Right lobe of liver (tissue), 6 donors: ENCODE results near the gene DIS3L2. TPM values are rescaled to one million over a fixed set of nuclear protein-coding genes. Genes with fewer than 3 reads are reported as not detected.
"Not testable (repeated sequence)": the region's sequence is repeated elsewhere in the genome, so short reads cannot be mapped to it uniquely, and the experiment has no call there.

Experiments used
- ATAC-seq, 4 donors: fragments of 200-7000 bp; cut with Tn5 transposase; one replicate each; pipeline ENCODE4 v1.9.1; 2020; ENCODE audit warnings: mild to moderate bottlenecking in 4 of 4, moderate library complexity in 4 of 4
- DNase-seq, 3 donors: peaks; one replicate each; pipeline ENCODE4 v3.0.0-alpha.2; 2020
- H3K27ac ChIP-seq, 3 donors: fragments of 200-600 bp; one replicate each; pipeline ENCODE4 v1.8.0; 2022
- H3K27me3 ChIP-seq, 2 donors: fragments of 200-600 bp; one replicate each; pipeline ENCODE4 v1.8.0; 2022
- H3K36me3 ChIP-seq, 4 donors: fragments of 200-600 bp; sonication (generic) in 1 of 4; one replicate each; pipeline versions ENCODE4 v1.5.1 to v1.8.0; 2017 to 2022; ENCODE audit warnings: control low read depth in 1 of 4
- H3K4me1 ChIP-seq, 4 donors: fragments of 200-600 bp; sonication (generic) in 1 of 4; one replicate each; pipeline versions ENCODE4 v1.5.1 to v1.8.0; 2017 to 2022; ENCODE audit warnings: control low read depth in 1 of 4
- H3K4me3 ChIP-seq, 3 donors: fragments of 200-600 bp; one replicate each; pipeline ENCODE4 v1.8.0; 2022
- H3K9me3 ChIP-seq, 4 donors: fragments of 200-600 bp; sonication (generic) in 1 of 4; one replicate each; pipeline versions ENCODE4 v1.5.1 to v1.8.0; 2017 to 2022; ENCODE audit warnings: control low read depth in 1 of 4
- POLR2A ChIP-seq: fragments of 450-650 bp; IDR thresholded peaks from one replicate; pipeline ENCODE4 v1.6.1; 2017; ENCODE audit warnings: antibody characterized with exemption, mild to moderate bottlenecking
- WGBS: methylation state at CpG from one replicate; pipeline ENCODE4 v1.1.6; 2018; ENCODE audit warnings: low coverage, low lambda C conversion rate; ENCODE audit not compliant: insufficient coverage; ENCODE audit errors: missing lambda C conversion rate; 5-methylcytosine and 5-hydroxymethylcytosine counted together
- intact Hi-C, 2 donors: fragments of 100-400 bp; cut with DNase I; formaldehyde crosslinking; loops; one replicate each; pipeline versions ENCODE4 v1.11.2 to v1.14.1; 2022
- total RNA-seq, 6 experiments: library from RNA; depleted of rRNA in 2 of 6; stranded (reverse); fragments of >200 nt in 2 of 6; fragmentation: NEBNext Ultra II Directional in 3 of 6; extraction: Animal tissue kit (Norgen Biotek cat#: 25700) in 3 of 6; gene quantifications; one replicate each; pipeline versions ENCODE4 v1.1.0 to v1.2.4, GENCODE V29; 2016 to 2023
- TF ChIP-seq, protein P1 (sequence below), 4 donors: fragments of 200-600 bp in 3 of 4; fragments of 450-650 bp in 1 of 4; IDR thresholded peaks; one replicate each; pipeline versions ENCODE4 v1.5.1 to v1.8.0; 2016 to 2022; ENCODE audit warnings: antibody characterized with exemption in 4 of 4, mild to moderate bottlenecking in 2 of 4
- donor health status: DM: no; HTN: yes; CAD: no.
- donor health status: DM: no; HTN: no; CAD: no.
- donor health status: DM: no; HTN: no; CAD: no.
- donor health status: DM: no; HTN: yes; CAD: no.
- donor health status: DM: no; HTN: yes; CAD: no.

DIS3L2 gene
- total RNA-seq, 6 experiments from 2014 or later: 8.1 to 22.3 (median 16.7) TPM

GRCh38 chr2:232335859-232336215 is 374.3 kb downstream of the DIS3L2 start:
- Histone ChIP-seq H3K27ac (no peak overlapping the region), H3K36me3 (no peaks in the 10 kb centered on the region), H3K9me3 (no peaks in the 10 kb centered on the region), H3K4me1 (no peaks in the 10 kb centered on the region), H3K27me3 (no peaks in the 10 kb centered on the region), H3K4me3 (no peak overlapping the region)
- ATAC-seq (no peak), DNase-seq (no peak)
- WGBS: 86% methylated on average over 1 of the region's 4 CpGs
- TF ChIP-seq, protein P1, sequence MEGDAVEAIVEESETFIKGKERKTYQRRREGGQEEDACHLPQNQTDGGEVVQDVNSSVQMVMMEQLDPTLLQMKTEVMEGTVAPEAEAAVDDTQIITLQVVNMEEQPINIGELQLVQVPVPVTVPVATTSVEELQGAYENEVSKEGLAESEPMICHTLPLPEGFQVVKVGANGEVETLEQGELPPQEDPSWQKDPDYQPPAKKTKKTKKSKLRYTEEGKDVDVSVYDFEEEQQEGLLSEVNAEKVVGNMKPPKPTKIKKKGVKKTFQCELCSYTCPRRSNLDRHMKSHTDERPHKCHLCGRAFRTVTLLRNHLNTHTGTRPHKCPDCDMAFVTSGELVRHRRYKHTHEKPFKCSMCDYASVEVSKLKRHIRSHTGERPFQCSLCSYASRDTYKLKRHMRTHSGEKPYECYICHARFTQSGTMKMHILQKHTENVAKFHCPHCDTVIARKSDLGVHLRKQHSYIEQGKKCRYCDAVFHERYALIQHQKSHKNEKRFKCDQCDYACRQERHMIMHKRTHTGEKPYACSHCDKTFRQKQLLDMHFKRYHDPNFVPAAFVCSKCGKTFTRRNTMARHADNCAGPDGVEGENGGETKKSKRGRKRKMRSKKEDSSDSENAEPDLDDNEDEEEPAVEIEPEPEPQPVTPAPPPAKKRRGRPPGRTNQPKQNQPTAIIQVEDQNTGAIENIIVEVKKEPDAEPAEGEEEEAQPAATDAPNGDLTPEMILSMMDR (IDR thresholded peaks at IDR 0.05): no peak
- TF ChIP-seq POLR2A: no peak
- intact Hi-C loops: no loop called here

DNA sequence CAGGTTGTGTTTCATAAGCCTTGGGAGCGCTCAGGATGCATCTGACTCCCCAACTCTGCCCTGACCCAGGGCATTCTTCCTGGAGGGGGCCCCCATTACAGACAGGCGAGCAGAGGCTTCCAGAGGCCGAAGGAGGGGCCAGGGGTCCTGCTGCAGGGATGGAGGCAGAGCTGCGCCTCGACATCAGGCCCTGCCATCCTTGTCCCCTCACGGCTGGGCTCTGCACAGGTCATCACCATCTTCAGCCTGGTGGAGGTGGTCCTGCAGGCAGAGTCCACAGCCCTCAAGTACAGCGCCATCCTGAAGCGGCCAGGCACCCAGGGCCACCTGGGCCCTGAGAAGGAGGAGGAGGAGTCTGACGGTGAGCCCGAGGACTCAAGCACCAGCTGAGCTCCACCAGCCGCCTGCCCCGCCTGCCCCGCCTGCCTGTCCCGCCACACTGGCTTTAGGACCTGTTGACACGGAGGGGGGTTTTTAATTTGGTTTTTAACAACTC is 374.8 kb downstream of the DIS3L2 start:
- no peaks in the 10 kb centered on the region for H3K9me3 ChIP-seq
- H3K36me3 ChIP-seq: no peaks in the 10 kb centered on the region
- no peaks in the 10 kb centered on the region for H3K4me1 ChIP-seq
- TF ChIP-seq, protein P1 (IDR thresholded peaks at IDR 0.05): no peak
- TF ChIP-seq POLR2A: no peak
- no peak overlapping the region for H3K27ac ChIP-seq
- WGBS: 95% methylated on average over 5 of the region's 15 CpGs
- DNase-seq (peak in 2 of 3 donors; percentile 36 to 43), ATAC-seq (no peak)
- intact Hi-C loops: no loop called here
- no peak overlapping the region for H3K4me3 ChIP-seq
- no peaks in the 10 kb centered on the region for H3K27me3 ChIP-seq

DNA sequence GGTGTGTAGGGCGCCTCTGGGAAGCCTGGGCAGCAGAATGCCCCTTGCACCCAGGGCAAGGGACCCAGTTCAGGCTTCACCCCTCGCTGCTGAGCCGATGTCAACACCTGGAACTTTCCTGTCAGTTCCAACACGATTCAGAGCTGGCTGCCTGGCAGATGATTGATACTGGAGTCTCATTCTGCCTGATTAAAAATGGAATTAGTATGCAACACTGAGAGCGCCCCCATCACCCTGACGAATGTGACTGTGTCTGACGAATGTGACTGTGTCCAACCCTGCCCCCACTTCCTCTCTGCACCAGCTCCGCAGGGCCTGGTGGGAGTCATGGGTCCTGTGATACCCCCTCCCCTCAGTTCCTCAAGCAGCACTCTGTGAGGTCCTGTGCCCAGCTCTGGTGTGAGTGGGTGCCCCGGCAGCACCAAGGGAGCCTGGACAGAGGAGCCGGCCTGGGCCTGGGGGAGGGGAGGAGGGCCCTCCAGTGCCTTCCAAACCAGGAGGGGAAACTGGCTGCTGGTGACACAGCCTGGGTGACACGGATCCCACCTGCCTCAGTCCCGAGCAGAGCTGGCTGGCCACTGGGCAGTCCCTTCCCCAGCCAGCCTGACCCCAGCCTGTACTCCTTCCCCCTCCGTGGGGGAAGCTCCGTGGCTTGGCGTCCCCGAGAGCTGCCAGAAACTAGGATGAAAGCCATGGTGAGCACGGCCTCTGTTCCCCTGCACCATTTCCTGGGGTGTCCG is 375.6 kb downstream of the DIS3L2 start:
- intact Hi-C loops: no loop called here
- Histone ChIP-seq H3K4me3 (no peak overlapping the region), H3K4me1 (no peaks in the 10 kb centered on the region), H3K27ac (no peak overlapping the region), H3K27me3 (no peaks in the 10 kb centered on the region), H3K36me3 (no peaks in the 10 kb centered on the region), H3K9me3 (no peaks in the 10 kb centered on the region)
- DNase-seq: peak in 1 of 3 donors; percentile 45
- TF ChIP-seq POLR2A: no peak
- TF ChIP-seq, protein P1 (IDR thresholded peaks at IDR 0.05): no peak
- ATAC-seq: no peak
- WGBS: 20% methylated on average over 1 of the region's 18 CpGs

GRCh38 chr2:232338094-232338758 is 376.7 kb downstream of the DIS3L2 start:
- 80% methylated on average over 4 of the region's 16 CpGs for WGBS
- H3K4me3 ChIP-seq, intact Hi-C loops, H3K27me3 ChIP-seq, H3K36me3 ChIP-seq, H3K27ac ChIP-seq, H3K9me3 ChIP-seq, H3K4me1 ChIP-seq: not testable (repeated sequence)
- peak in 1 of 3 donors; percentile 17 for DNase-seq
- ATAC-seq: peak; percentile 35 to 66 (median 42)

- Histone ChIP-seq H3K36me3 (no peaks in the 10 kb centered on the region), H3K4me3 (no peak overlapping the region), H3K27ac (no peak overlapping the region), H3K9me3 (no peaks in the 10 kb centered on the region), H3K4me1 (no peaks in the 10 kb centered on the region), H3K27me3 (no peaks in the 10 kb centered on the region)
- intact Hi-C loops: no loop called here
- no peak for ATAC-seq
- TF ChIP-seq, protein P1 (IDR thresholded peaks at IDR 0.05): no peak
- DNase-seq: peak in 1 of 3 donors; percentile 37
- 90% methylated on average over 2 of the region's 7 CpGs for WGBS
These were observed 377.2 kb downstream of the DIS3L2 start for GRCh38 chr2:232338759-232339106.
